Neural cell (in vitro differentiated cells): Measurements from ENCODE around the gene TTC17. TPM values are rescaled to one million over a fixed set of nuclear protein-coding genes. Genes with fewer than 3 reads are reported as not detected.

Experiments used
- H2AFZ ChIP-seq: fragments of 200-600, 300-800 bp; sonication (generic), shearing (Covaris generic); 2 replicates; pipeline ENCODE4 v1.6.0; 2014; ENCODE audit warnings: low read depth, mild to moderate bottlenecking, antibody characterized with exemption, low read length, moderate library complexity
- H3F3A ChIP-seq: fragments of 200-600 bp; shearing (Covaris generic); 2 replicates; pipeline ENCODE4 v1.6.1; 2016; ENCODE audit warnings: mild to moderate bottlenecking, moderate library complexity, mixed read lengths, antibody characterized with exemption, low read length; ENCODE audit not compliant: insufficient read depth, poor library complexity, severe bottlenecking
- H3K27ac ChIP-seq: fragments of 200-600, 300-800 bp; sonication (generic), shearing (Covaris generic); 2 replicates; pipeline ENCODE4 v1.5.1; 2014; ENCODE audit warnings: mild to moderate bottlenecking, low read length, moderate library complexity
- H3K27me3 ChIP-seq: fragments of 300-800, 200-600 bp; sonication (generic), shearing (Covaris generic); 2 replicates; pipeline ENCODE4 v1.6.0; 2014; ENCODE audit warnings: mild to moderate bottlenecking, low read depth, low read length, moderate library complexity; ENCODE audit not compliant: insufficient read depth
- H3K36me3 ChIP-seq: fragments of 300-800, 200-600 bp; sonication (generic), shearing (Covaris generic); 2 replicates; pipeline ENCODE4 v1.5.1; 2014; ENCODE audit warnings: mild to moderate bottlenecking, antibody characterized with exemption, low read length, moderate library complexity; ENCODE audit not compliant: insufficient read depth
- H3K4me2 ChIP-seq: fragments of 300-800, 200-600 bp; sonication (generic), shearing (Covaris generic); 2 replicates; pipeline ENCODE4 v1.6.0; 2014; ENCODE audit warnings: mild to moderate bottlenecking, low read length
- H3K4me3 ChIP-seq: fragments of 300-800, 200-600 bp; sonication (generic), shearing (Covaris generic); 2 replicates; pipeline ENCODE4 v1.5.1; 2014; ENCODE audit warnings: mild to moderate bottlenecking, low read length, moderate library complexity
- H3K79me2 ChIP-seq: fragments of 200-600 bp; shearing (Covaris generic); replicated peaks from 2 replicates; pipeline ENCODE4 v1.6.0; 2014; ENCODE audit warnings: mild to moderate bottlenecking, low read length, moderate library complexity; ENCODE audit not compliant: insufficient read depth
- H3K9ac ChIP-seq: fragments of 300-800, 200-600 bp; sonication (generic), shearing (Covaris generic); 2 replicates; pipeline ENCODE4 v1.6.1; 2016; ENCODE audit warnings: mild to moderate bottlenecking, low read length, mixed read lengths
- H3K9me2 ChIP-seq: fragments of 200-600 bp; shearing (Covaris generic); 2 replicates; pipeline ENCODE4 v1.6.1; 2016; ENCODE audit warnings: mild to moderate bottlenecking, low read length, mixed read lengths; ENCODE audit not compliant: insufficient read depth
- H3K9me3 ChIP-seq: fragments of 200-600, 300-800 bp; sonication (generic), shearing (Covaris generic); 2 replicates; pipeline ENCODE4 v1.6.1; 2016; ENCODE audit warnings: mild to moderate bottlenecking, mixed run types, low read length, moderate library complexity, mixed read lengths
- H4K20me1 ChIP-seq: fragments of 200-600 bp; shearing (Covaris generic); 2 replicates; pipeline ENCODE4 v1.6.1; 2016; ENCODE audit warnings: mild to moderate bottlenecking, mixed run types; ENCODE audit not compliant: insufficient read depth
- EP300 ChIP-seq: fragments of 450-650 bp; conservative IDR thresholded peaks from 2 replicates; pipeline ENCODE4 v1.6.1; 2014; ENCODE audit warnings: antibody characterized with exemption, mild to moderate bottlenecking, moderate library complexity; ENCODE audit not compliant: poor library complexity, severe bottlenecking
- EZH2 ChIP-seq: fragments of 200-600, 300-800 bp; shearing (Covaris generic), sonication (generic); IDR thresholded peaks from 2 replicates; pipeline ENCODE4 v1.6.1; 2014; ENCODE audit warnings: antibody characterized with exemption, low read length, borderline replicate concordance, mild to moderate bottlenecking; ENCODE audit not compliant: insufficient read depth, poor library complexity, severe bottlenecking
- MXI1 ChIP-seq: fragments of 450-650 bp; conservative IDR thresholded peaks from 2 replicates; pipeline ENCODE4 v1.6.1; 2014; ENCODE audit warnings: antibody characterized with exemption, mild to moderate bottlenecking; ENCODE audit not compliant: poor library complexity, severe bottlenecking
- POLR2AphosphoS5 ChIP-seq: IDR thresholded peaks from 2 replicates; pipeline ENCODE4 v1.6.1; 2012
- RAD21 ChIP-seq: fragments of 450-650 bp; conservative IDR thresholded peaks from 2 replicates; pipeline ENCODE4 v1.6.1; 2014; ENCODE audit warnings: antibody characterized with exemption, mild to moderate bottlenecking, moderate library complexity
- SMC3 ChIP-seq: fragments of 450-650 bp; conservative IDR thresholded peaks from 2 replicates; pipeline ENCODE4 v1.6.1; 2014; ENCODE audit warnings: antibody characterized with exemption, mild to moderate bottlenecking, moderate library complexity; ENCODE audit not compliant: poor library complexity
- TAF1 ChIP-seq: IDR thresholded peaks from 2 replicates; pipeline ENCODE4 v1.6.1; 2012; ENCODE audit warnings: low read depth
- polyA plus RNA-seq: library from polyadenylated mRNA; depleted of rRNA; stranded (reverse); fragments of >200 nt; gene quantifications from 2 replicates; pipeline ENCODE4 v1.2.3, GENCODE V29; 2014
- TF ChIP-seq, protein P1 (sequence below): IDR thresholded peaks from 2 replicates; pipeline ENCODE4 v1.6.1; 2012; ENCODE audit warnings: borderline replicate concordance
- TF ChIP-seq, protein P2 (sequence below): fragments of 450-650 bp; IDR thresholded peaks from 2 replicates; pipeline ENCODE4 v1.5.1; 2014; ENCODE audit warnings: antibody characterized with exemption, mild to moderate bottlenecking, moderate library complexity; ENCODE audit not compliant: poor library complexity, severe bottlenecking

TTC17 gene
- polyA plus RNA-seq, 1 donor from 2014 or later, result 122 TPM

DNA sequence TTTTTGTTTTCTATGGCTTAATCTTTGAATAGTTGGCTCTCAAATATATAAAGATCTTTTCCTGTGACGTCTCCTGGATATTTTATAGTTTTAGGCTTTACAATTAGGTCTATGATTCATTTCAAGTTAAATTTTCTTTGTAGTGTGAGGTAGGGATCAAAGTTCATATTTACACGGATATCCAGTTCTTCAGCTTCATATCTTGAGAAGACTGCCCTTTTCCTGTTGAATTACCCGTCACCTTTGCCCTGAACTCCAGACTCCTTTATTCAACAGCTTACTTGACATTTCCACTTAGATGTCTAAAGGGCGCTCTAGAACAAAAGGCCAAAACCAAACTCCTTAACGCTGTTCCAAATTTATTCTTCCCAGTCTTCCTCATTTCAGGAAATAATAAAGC is 51.7 kb downstream of the TTC17 start:
- Histone ChIP-seq H3K79me2 (no peaks in the 10 kb centered on the region), H3K27me3 (no peaks in the 10 kb centered on the region), H3F3A (no peaks in the 10 kb centered on the region), H3K4me3 (no peak overlapping the region), H2AFZ (no peak overlapping the region), H3K4me2 (no peak overlapping the region), H3K9me3 (no peaks in the 10 kb centered on the region), H3K27ac (no peak overlapping the region), H3K9ac (no peak overlapping the region), H3K9me2 (no peaks in the 10 kb centered on the region), H4K20me1 (no peaks in the 10 kb centered on the region), H3K36me3 (peaks cover 4% of the 10 kb centered on the region)
- TF ChIP-seq EP300 (no peak), POLR2AphosphoS5 (no peak), RAD21 (no peak), SMC3 (no peak), EZH2 (no peak), TAF1 (no peak), MXI1 (no peak)
- TF ChIP-seq, protein P1, sequence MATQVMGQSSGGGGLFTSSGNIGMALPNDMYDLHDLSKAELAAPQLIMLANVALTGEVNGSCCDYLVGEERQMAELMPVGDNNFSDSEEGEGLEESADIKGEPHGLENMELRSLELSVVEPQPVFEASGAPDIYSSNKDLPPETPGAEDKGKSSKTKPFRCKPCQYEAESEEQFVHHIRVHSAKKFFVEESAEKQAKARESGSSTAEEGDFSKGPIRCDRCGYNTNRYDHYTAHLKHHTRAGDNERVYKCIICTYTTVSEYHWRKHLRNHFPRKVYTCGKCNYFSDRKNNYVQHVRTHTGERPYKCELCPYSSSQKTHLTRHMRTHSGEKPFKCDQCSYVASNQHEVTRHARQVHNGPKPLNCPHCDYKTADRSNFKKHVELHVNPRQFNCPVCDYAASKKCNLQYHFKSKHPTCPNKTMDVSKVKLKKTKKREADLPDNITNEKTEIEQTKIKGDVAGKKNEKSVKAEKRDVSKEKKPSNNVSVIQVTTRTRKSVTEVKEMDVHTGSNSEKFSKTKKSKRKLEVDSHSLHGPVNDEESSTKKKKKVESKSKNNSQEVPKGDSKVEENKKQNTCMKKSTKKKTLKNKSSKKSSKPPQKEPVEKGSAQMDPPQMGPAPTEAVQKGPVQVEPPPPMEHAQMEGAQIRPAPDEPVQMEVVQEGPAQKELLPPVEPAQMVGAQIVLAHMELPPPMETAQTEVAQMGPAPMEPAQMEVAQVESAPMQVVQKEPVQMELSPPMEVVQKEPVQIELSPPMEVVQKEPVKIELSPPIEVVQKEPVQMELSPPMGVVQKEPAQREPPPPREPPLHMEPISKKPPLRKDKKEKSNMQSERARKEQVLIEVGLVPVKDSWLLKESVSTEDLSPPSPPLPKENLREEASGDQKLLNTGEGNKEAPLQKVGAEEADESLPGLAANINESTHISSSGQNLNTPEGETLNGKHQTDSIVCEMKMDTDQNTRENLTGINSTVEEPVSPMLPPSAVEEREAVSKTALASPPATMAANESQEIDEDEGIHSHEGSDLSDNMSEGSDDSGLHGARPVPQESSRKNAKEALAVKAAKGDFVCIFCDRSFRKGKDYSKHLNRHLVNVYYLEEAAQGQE, result no peak
- TF ChIP-seq, protein P2, sequence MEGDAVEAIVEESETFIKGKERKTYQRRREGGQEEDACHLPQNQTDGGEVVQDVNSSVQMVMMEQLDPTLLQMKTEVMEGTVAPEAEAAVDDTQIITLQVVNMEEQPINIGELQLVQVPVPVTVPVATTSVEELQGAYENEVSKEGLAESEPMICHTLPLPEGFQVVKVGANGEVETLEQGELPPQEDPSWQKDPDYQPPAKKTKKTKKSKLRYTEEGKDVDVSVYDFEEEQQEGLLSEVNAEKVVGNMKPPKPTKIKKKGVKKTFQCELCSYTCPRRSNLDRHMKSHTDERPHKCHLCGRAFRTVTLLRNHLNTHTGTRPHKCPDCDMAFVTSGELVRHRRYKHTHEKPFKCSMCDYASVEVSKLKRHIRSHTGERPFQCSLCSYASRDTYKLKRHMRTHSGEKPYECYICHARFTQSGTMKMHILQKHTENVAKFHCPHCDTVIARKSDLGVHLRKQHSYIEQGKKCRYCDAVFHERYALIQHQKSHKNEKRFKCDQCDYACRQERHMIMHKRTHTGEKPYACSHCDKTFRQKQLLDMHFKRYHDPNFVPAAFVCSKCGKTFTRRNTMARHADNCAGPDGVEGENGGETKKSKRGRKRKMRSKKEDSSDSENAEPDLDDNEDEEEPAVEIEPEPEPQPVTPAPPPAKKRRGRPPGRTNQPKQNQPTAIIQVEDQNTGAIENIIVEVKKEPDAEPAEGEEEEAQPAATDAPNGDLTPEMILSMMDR, result no peak

DNA sequence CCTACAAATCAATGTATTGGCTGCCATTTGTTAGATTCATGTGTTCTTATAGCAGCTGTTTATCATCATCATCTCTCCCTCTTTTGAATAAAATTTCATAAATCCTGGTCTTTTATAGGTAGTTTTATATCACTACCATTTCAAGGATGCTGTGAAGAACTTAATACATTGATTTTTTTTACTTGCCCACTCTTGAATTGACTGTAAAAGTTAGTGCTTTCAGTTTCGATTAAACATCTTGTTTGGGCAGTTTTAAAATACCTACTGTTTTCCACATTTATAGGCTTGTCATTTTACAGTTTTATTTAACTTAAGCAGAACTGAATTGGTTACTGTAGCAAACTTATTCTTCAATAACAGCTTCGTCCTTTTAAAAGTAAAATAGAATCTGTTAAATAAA is 59.5 kb downstream of the TTC17 start:
- no peak overlapping the region for H2AFZ ChIP-seq
- H4K20me1 ChIP-seq, result no peaks in the 10 kb centered on the region
- no peak overlapping the region for H3K9ac ChIP-seq
- H3F3A ChIP-seq, result no peaks in the 10 kb centered on the region
- no peaks in the 10 kb centered on the region for H3K9me3 ChIP-seq
- H3K36me3 ChIP-seq, result no peaks in the 10 kb centered on the region
- no peaks in the 10 kb centered on the region for H3K79me2 ChIP-seq
- H3K4me3 ChIP-seq, result no peak overlapping the region
- TF ChIP-seq TAF1 (no peak), RAD21 (no peak), EZH2 (no peak), SMC3 (no peak), EP300 (no peak), MXI1 (no peak), POLR2AphosphoS5 (no peak)
- TF ChIP-seq, protein P1, result no peak
- H3K27ac ChIP-seq, result no peak overlapping the region
- H3K4me2 ChIP-seq, result no peak overlapping the region
- H3K27me3 ChIP-seq, result no peaks in the 10 kb centered on the region
- no peaks in the 10 kb centered on the region for H3K9me2 ChIP-seq
